ENCODE measurements around the gene SLC25A23. TPM values are rescaled to one million over a fixed set of nuclear protein-coding genes. Genes with fewer than 3 reads are reported as not detected.

SLC25A23 gene
- total RNA-seq, 1 experiment from 2014 or later: 18.7 TPM

- in situ Hi-C loops (cut with HindIII; ENCODE audit: low pct_unique_long_range_greater_than_20kb, low sequenced_read_pairs): no loop called here
- H3K4me3 ChIP-seq (ENCODE audit: low read depth in 2 of 2, low read length in 2 of 2): no peak within 1 kb of the TSS
- H3K9me3 ChIP-seq (ENCODE audit: control insufficient read depth, insufficient read depth, low read depth, low read length): no peaks in the 10 kb centered on the region
- H3K27me3 ChIP-seq (ENCODE audit: control insufficient read depth, insufficient read depth, low read length): no peaks in the 10 kb centered on the region
- no peak within 1 kb of the TSS for H3K27ac ChIP-seq (ENCODE audit: low read length)
- BruUV-seq (replicated peaks): no TSS peak
- ChIA-PET CTCF (no interaction called here), POLR2A (interaction anchor here (0.6 kb wide), 1 partner anchor 40 kb away, joined by 11 read pairs; no protein-coding TSS in a partner anchor)
- ATAC-seq (no peak), DNase-seq (ENCODE audit: low read depth, low spot score) (no peak)
- H3K4me1 ChIP-seq (ENCODE audit: control insufficient read depth, insufficient read depth, low read length): no peaks in the 10 kb centered on the region
- TF ChIP-seq TCF7L2 (IDR thresholded peaks at IDR 0.05; ENCODE audit: low read depth, low read length): no peak
- TF ChIP-seq POLR2AphosphoS5 (IDR thresholded peaks at IDR 0.05; ENCODE audit: low read depth, low read length): no peak
- no peak for TF ChIP-seq SIN3A (IDR thresholded peaks at IDR 0.05; ENCODE audit: borderline replicate concordance, insufficient read depth, low read depth, low read length)
- no peak for TF ChIP-seq REST (IDR thresholded peaks at IDR 0.05; ENCODE audit: insufficient read depth in 1 of 2, low read depth in 2 of 2, low read length in 1 of 2)
- TF ChIP-seq CTCF (IDR thresholded peaks at IDR 0.05): no peak
- intact Hi-C loops (cut with micrococcal nuclease; ENCODE audit: unreplicated experiment): no loop called here
- no peaks in the 10 kb centered on the region for H3K36me3 ChIP-seq (ENCODE audit: control insufficient read depth, insufficient read depth, low read length)
Observed at GRCh38 chr19:6433663-6434062, 25.9 kb downstream of the SLC25A23 start, which contains the start of gene SLC25A41. SLC25A41 (minus strand) TSS chr19:6433763; CDS start chr19:6433693, 70 bp downstream.

- intact Hi-C loops (cut with micrococcal nuclease; ENCODE audit: unreplicated experiment): no loop called here
- Histone ChIP-seq H3K4me1 (ENCODE audit: control insufficient read depth, insufficient read depth, low read length) (no peaks in the 10 kb centered on the region), H3K36me3 (ENCODE audit: control insufficient read depth, insufficient read depth, low read length) (no peaks in the 10 kb centered on the region), H3K27ac (ENCODE audit: low read length) (no peak overlapping the region), H3K9me3 (ENCODE audit: control insufficient read depth, insufficient read depth, low read depth, low read length) (no peaks in the 10 kb centered on the region), H3K27me3 (ENCODE audit: control insufficient read depth, insufficient read depth, low read length) (no peaks in the 10 kb centered on the region), H3K4me3 (ENCODE audit: low read depth in 2 of 2, low read length in 2 of 2) (no peak overlapping the region)
- no TSS peak for BruUV-seq (replicated peaks)
- in situ Hi-C loops (cut with HindIII; ENCODE audit: low pct_unique_long_range_greater_than_20kb, low sequenced_read_pairs): no loop called here
- CTCF ChIA-PET: no interaction called here
- POLR2A ChIA-PET: no interaction called here
- TF ChIP-seq TCF7L2 (IDR thresholded peaks at IDR 0.05; ENCODE audit: low read depth, low read length): no peak
- no peak for TF ChIP-seq REST (IDR thresholded peaks at IDR 0.05; ENCODE audit: insufficient read depth in 1 of 2, low read depth in 2 of 2, low read length in 1 of 2)
- no peak for TF ChIP-seq CTCF (IDR thresholded peaks at IDR 0.05)
- TF ChIP-seq SIN3A (IDR thresholded peaks at IDR 0.05; ENCODE audit: borderline replicate concordance, insufficient read depth, low read depth, low read length): no peak
- no peak for TF ChIP-seq POLR2AphosphoS5 (IDR thresholded peaks at IDR 0.05; ENCODE audit: low read depth, low read length)
- no peak for DNase-seq (ENCODE audit: low read depth, low spot score)
- no peak for ATAC-seq
Observed at GRCh38 chr19:6433165-6433564, 26.4 kb downstream of the SLC25A23 start.
